Measurements from ENCODE around the gene TIMM23. TPM values are rescaled to one million over a fixed set of nuclear protein-coding genes. Genes with fewer than 3 reads are reported as not detected.
"Not testable (repeated sequence)": the region's sequence is repeated elsewhere in the genome, so short reads cannot be mapped to it uniquely, and the experiment has no call there.

TIMM23 gene
- total RNA-seq, 1 experiment from 2014 or later = 111 TPM

GRCh38 chr10:46046261-46046660 lies 74.0 kb downstream of the TIMM23 start, which contains the start of gene MSMB:
MSMB (minus strand) TSS chr10:46046269; CDS start chr10:46046237, 32 bp downstream.
- Histone ChIP-seq H3K36me3 (replicated peaks; ENCODE audit: control insufficient read depth, insufficient read depth, low read length) (no peaks in the 10 kb centered on the region), H3K4me3 (ENCODE audit: insufficient read depth, low read depth, low read length) (no peak within 1 kb of the TSS), H3K27me3 (ENCODE audit: control insufficient read depth, insufficient read depth, low read length) (no peaks in the 10 kb centered on the region)
- no peak for DNase-seq

GRCh38 chr10:46048152-46048551 lies 75.9 kb downstream of the TIMM23 start:
- H3K27me3 ChIP-seq (ENCODE audit: control insufficient read depth, insufficient read depth, low read length) = no peaks in the 10 kb centered on the region
- no peaks in the 10 kb centered on the region for H3K36me3 ChIP-seq (replicated peaks; ENCODE audit: control insufficient read depth, insufficient read depth, low read length)
- no peak for DNase-seq
- H3K4me3 ChIP-seq (ENCODE audit: insufficient read depth, low read depth, low read length) = no peak overlapping the region

DNA sequence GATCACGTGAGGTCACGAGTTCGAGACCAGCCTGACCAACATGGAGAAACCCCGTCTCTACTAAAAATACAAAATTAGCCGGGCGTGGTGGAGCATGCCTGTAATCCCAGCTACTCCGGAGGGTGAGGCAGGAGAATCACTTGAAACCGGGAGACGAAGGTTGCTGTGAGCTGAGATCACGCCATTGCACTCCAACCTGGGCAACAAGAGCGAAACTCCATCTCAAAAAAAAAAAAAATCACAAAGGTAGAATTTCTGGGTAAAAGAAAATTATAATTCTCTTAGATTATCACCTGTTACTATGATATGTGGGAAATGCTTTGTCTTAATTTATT lies 77.2 kb downstream of the TIMM23 start:
- not testable (repeated sequence) for H3K36me3 ChIP-seq (replicated peaks; ENCODE audit: control insufficient read depth, insufficient read depth, low read length); DNase-seq; H3K27me3 ChIP-seq (ENCODE audit: control insufficient read depth, insufficient read depth, low read length); H3K4me3 ChIP-seq (ENCODE audit: insufficient read depth, low read depth, low read length)

DNA sequence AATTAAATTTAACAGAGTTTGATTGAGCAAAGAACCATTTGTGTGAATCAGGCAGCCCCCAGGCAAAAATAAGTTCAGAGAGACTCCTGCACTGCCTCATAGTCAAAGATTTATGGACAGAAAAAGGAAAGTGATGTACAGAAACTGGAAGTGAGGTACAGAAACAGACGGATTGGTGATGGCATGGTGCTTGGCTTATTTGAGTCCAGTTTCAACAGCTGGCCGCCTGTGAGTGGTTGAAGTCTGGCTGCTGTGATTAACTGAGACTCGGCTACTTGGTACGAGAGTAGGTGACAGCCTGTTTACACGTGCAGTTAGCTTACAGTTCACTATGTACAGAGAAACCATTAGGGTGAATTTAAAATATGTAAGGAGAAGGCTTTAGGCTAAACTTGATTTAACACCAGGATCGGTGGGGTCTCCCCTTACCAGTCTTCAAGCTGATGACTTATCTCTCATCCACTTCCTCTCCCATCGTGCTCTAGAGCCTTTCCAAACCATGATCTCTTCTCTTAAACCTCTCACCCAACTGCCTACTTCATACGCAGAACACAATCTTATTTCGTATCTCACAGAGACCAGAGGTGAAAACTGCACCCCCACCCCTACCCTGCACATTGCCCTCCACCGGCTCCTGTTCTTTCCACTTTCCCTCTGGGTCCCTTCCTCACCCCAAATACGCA lies 78.8 kb downstream of the TIMM23 start:
- no peaks in the 10 kb centered on the region for H3K27me3 ChIP-seq (ENCODE audit: control insufficient read depth, insufficient read depth, low read length)
- H3K36me3 ChIP-seq (replicated peaks; ENCODE audit: control insufficient read depth, insufficient read depth, low read length) = no peaks in the 10 kb centered on the region
- no peak for DNase-seq
- no peak overlapping the region for H3K4me3 ChIP-seq (ENCODE audit: insufficient read depth, low read depth, low read length)

- Histone ChIP-seq H3K4me3 (ENCODE audit: insufficient read depth, low read depth, low read length) (no peak overlapping the region), H3K36me3 (replicated peaks; ENCODE audit: control insufficient read depth, insufficient read depth, low read length) (no peaks in the 10 kb centered on the region), H3K27me3 (ENCODE audit: control insufficient read depth, insufficient read depth, low read length) (no peaks in the 10 kb centered on the region)
- no peak for DNase-seq
Measured at GRCh38 chr10:46052057-46052790, 79.9 kb downstream of the TIMM23 start.

DNA sequence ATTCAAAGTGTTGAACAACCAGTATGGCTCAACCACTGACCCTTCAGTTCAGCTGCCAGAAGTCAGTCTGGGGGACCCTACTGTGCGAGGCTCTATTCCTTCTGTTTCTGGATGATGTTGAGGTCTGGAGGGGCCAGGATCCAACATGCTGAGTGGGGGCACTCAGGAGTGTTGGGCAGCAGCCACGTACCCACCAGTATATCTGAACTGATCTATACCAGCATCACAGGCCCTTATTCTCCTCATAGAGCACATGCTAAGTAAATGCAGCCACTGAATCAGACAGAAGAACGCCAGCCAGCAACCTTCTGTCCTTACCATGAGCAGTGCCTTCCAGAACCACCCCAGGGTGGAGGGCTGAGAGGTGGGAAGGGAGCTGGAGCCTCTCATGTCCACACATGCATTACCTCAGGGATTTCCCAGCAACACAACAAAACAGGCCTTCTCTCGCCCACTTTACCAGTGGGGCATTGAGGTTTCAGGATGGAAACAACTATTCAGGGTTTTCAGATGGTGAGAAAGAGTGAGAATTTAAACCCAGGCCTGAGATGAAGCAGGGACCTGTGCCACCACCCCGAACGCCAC lies 80.6 kb downstream of the TIMM23 start:
- no peaks in the 10 kb centered on the region for H3K36me3 ChIP-seq (replicated peaks; ENCODE audit: control insufficient read depth, insufficient read depth, low read length)
- DNase-seq = no peak
- no peaks in the 10 kb centered on the region for H3K27me3 ChIP-seq (ENCODE audit: control insufficient read depth, insufficient read depth, low read length)
- no peak overlapping the region for H3K4me3 ChIP-seq (ENCODE audit: insufficient read depth, low read depth, low read length)

Other genes starting within 250 kb of the TIMM23 start
- 17.6 and 23.2 TPM in 2 replicates for gene WASHC2C, start 245.2 kb upstream of the TIMM23 start, total RNA-seq (2014; rRNA removed; shearing (Covaris generic))
- gene AGAP4, start 125.0 kb upstream of the TIMM23 start, total RNA-seq (2014; rRNA removed; shearing (Covaris generic)) = 7.5 and 16.7 TPM in 2 replicates
- 108 and 111 TPM in 2 replicates for gene NCOA4, start 58.1 kb downstream of the TIMM23 start, total RNA-seq (2014; rRNA removed; shearing (Covaris generic))
- 0.89 TPM in 1 of 2 replicates, not detected in the other for gene MSMB, start 73.8 kb downstream of the TIMM23 start, total RNA-seq (2014; rRNA removed; shearing (Covaris generic))